ENCODE data around the gene ADAM8. TPM values are rescaled to one million over a fixed set of nuclear protein-coding genes. Genes with fewer than 3 reads are reported as not detected.

Gene ADAM8
- total and polyA plus RNA-seq, 9 donors = 0.48 to 5.9 (median 3.4) TPM

- WGBS, 3 donors = 90 to 94% (median 93%) methylated on average over 26 to 27 of the region's 27 CpGs
- Histone ChIP-seq H3K4me3 (no peak overlapping the region), H3K9me3 (no peaks in the 10 kb centered on the region), H3K27me3 (no peaks in the 10 kb centered on the region), H3K36me3 (no peaks in the 10 kb centered on the region), H3K4me1 (ENCODE audit: insufficient read depth) (no peaks in the 10 kb centered on the region), H3K27ac (no peak overlapping the region)
- intact Hi-C loops (cut with DNase I) = no loop called here
- peak in 1 of 5 donors; percentile 28 for DNase-seq
- TF ChIP-seq EP300 (IDR thresholded peaks at IDR 0.05) = no peak
- no peak for TF ChIP-seq POLR2A (IDR thresholded peaks at IDR 0.05)
- no peak for TF ChIP-seq CTCF (IDR thresholded peaks at IDR 0.05)
Measured at GRCh38 chr10:133215586-133215985, 61.1 kb downstream of the ADAM8 start.

GRCh38 chr10:133214468-133215410 is 61.9 kb downstream of the ADAM8 start:
- H3K27ac ChIP-seq = no peak overlapping the region
- H3K36me3 ChIP-seq = no peaks in the 10 kb centered on the region
- no peaks in the 10 kb centered on the region for H3K27me3 ChIP-seq
- TF ChIP-seq CTCF (IDR thresholded peaks at IDR 0.05) (no peak), EP300 (IDR thresholded peaks at IDR 0.05) (no peak), POLR2A (IDR thresholded peaks at IDR 0.05) (no peak)
- intact Hi-C loops (cut with DNase I) = no loop called here
- DNase-seq = peak in 1 of 5 donors; percentile 28
- H3K9me3 ChIP-seq = no peaks in the 10 kb centered on the region
- 72 to 80% (median 76%) methylated on average over 26 to 28 of the region's 28 CpGs for WGBS, 3 donors
- H3K4me1 ChIP-seq (ENCODE audit: insufficient read depth) = no peaks in the 10 kb centered on the region
- no peak overlapping the region for H3K4me3 ChIP-seq

- H3K27me3 ChIP-seq = no peaks in the 10 kb centered on the region
- TF ChIP-seq POLR2A (IDR thresholded peaks at IDR 0.05) (no peak), EP300 (IDR thresholded peaks at IDR 0.05) (no peak), CTCF (IDR thresholded peaks at IDR 0.05) (no peak)
- no peaks in the 10 kb centered on the region for H3K36me3 ChIP-seq
- WGBS, 3 donors = 87 to 91% (median 87%) methylated on average over 31 to 32 of the region's 32 CpGs
- DNase-seq = peak in 1 of 5 donors; percentile 23
- H3K4me1 ChIP-seq (ENCODE audit: insufficient read depth) = no peaks in the 10 kb centered on the region
- intact Hi-C loops (cut with DNase I) = no loop called here
- H3K4me3 ChIP-seq = no peak overlapping the region
- no peak overlapping the region for H3K27ac ChIP-seq
- H3K9me3 ChIP-seq = no peaks in the 10 kb centered on the region
Measured at GRCh38 chr10:133213641-133214467, 62.8 kb downstream of the ADAM8 start.

- no peak overlapping the region for H3K27ac ChIP-seq
- H3K27me3 ChIP-seq = no peaks in the 10 kb centered on the region
- H3K4me3 ChIP-seq = no peak overlapping the region
- intact Hi-C loops (cut with DNase I) = no loop called here
- no peaks in the 10 kb centered on the region for H3K4me1 ChIP-seq (ENCODE audit: insufficient read depth)
- H3K36me3 ChIP-seq = no peaks in the 10 kb centered on the region
- TF ChIP-seq POLR2A (IDR thresholded peaks at IDR 0.05) (no peak), EP300 (IDR thresholded peaks at IDR 0.05) (no peak), CTCF (IDR thresholded peaks at IDR 0.05) (no peak)
- peak in 1 of 5 donors; percentile 23 for DNase-seq
- WGBS, 3 donors = 91 to 95% (median 93%) methylated on average over 19 to 20 of the region's 20 CpGs
- H3K9me3 ChIP-seq = no peaks in the 10 kb centered on the region
Measured at GRCh38 chr10:133212853-133213494, 63.7 kb downstream of the ADAM8 start.
